Stimulated activated CD4-positive, alpha-beta T cell treated with anti-CD3 and anti-CD28 coated beads, Interleukin-12 subunit alpha, Interleukin-12 subunit beta, amount 100 ng/mL, for 4 hours (primary cell): Measurements from ENCODE around the gene SERINC4.
A peak's percentile ranks its signal among the peaks of the same experiment; 100 is the strongest.

Experiments used
- DNase-seq: peaks from one replicate; pipeline ENCODE4 v3.0.0-alpha.2; 2020

The SERINC4 gene

DNA sequence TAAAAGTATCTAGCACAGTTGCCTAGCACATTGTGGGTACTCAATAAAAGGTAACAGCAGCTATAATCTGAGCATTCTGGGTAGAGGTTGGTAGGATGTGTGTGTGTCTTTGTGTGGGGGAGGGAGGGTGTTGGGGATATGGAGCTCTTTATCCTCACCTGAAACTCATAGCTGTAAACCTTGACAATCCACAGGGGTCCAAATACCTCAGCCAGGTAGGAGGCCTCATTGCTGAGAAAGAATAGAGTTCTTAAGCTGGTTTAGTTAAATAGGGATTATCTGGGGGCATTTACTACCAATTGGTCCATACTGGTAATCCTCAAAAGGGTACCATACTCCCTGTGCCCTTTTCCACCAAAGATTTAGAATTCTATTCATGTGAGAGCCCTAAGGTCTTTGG, 4.0 kb downstream of the SERINC4 start:
- no peak for DNase-seq

DNA sequence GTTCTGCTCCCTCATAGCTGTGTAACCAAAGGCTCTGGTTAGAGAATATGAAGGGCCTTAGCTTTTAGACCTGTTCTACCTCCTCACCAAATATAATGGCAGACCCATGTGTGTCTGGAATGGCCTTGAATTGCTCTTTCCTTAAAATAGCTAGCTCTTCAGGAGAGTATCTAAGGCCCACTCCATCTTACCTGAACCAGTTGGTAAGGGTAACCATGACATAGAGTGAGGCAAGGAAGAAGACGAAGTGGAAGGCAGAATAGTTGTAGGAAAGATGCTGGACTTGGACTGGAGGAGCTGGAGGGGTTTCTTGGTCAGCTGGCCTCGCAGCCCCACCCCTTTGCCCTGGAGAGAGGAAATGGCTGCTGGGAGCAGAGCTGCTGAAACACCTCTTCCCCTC, 4.8 kb downstream of the SERINC4 start:
- no peak for DNase-seq

DNA sequence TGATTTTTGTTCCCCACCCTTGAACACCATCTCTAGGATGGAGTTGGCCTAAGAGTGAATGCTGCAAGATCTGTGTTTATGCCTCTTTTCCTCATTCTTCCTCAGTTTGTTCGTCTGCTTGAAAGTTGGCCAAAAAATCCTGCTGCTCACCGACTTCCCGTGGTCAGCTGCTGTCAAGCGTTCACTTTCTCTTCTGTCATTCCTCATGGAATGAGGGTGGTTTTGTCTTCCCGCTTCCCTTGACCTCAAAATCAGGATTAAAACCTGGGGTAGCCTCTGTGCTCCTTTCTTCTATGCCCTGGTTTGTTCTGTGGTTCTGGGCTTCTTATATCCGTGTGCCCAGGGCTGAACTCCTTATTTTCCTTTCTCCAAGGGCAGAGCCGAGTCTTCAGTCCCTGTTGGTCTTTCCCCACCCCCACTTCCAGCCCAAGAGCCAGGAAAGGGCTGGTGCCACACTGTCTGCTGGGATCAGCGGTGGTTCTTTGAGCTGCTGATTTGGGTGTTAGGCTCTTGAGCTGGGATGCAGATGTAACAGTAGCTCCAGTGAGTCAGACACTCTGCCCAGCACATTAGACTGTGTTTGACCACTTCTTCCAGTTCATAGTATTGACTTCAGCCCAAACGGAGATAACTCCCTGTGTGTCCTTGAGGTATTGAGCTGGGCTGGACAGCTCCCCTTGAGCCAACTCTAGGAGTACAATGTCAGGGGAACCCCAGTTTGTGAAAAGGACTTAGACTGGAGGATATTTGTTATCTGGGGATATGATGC, 5.6 kb downstream of the SERINC4 start:
- no peak for DNase-seq

DNA sequence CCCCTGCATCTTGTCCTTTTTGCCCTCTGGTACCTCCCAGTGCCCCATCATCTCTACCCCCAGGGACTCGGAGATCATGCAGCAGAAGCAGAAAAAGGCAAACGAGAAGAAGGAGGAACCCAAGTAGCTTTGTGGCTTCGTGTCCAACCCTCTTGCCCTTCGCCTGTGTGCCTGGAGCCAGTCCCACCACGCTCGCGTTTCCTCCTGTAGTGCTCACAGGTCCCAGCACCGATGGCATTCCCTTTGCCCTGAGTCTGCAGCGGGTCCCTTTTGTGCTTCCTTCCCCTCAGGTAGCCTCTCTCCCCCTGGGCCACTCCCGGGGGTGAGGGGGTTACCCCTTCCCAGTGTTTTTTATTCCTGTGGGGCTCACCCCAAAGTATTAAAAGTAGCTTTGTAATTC, 6.4 kb downstream of the SERINC4 start:
- DNase-seq = no peak

DNA sequence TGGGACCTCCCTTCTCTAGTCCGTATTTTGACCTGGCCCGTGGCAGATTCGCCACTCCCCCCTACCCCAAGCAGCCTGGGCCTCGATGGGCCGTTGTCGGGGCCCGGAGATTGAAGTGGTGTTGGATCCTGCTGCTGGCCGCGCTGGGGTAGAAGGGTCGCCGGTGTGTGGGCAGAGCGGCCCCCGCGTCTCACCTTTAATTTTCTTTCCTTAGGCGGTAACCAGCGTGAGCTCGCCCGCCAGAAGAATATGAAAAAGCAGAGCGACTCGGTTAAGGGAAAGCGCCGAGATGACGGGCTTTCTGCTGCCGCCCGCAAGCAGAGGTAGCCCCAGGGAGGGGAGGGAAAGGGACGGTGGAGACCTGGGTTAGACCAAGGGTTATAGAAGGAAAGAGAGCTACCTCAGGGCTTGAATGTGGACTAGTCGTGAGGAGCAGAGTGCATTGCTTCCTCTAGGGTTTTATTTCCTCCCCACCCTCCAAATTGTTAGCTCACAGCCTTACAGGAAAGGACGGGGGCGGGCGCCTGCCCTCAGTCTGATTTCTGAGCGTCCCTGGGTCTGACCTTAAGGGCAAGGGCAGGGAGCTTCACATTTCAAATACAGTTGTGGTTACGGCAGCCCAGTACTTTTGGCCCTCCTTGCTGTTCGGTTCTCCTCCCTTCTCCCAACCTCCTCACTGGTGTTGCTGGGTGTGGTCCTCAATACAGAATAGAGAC, 7.1 kb downstream of the SERINC4 start:
- no peak for DNase-seq

DNA sequence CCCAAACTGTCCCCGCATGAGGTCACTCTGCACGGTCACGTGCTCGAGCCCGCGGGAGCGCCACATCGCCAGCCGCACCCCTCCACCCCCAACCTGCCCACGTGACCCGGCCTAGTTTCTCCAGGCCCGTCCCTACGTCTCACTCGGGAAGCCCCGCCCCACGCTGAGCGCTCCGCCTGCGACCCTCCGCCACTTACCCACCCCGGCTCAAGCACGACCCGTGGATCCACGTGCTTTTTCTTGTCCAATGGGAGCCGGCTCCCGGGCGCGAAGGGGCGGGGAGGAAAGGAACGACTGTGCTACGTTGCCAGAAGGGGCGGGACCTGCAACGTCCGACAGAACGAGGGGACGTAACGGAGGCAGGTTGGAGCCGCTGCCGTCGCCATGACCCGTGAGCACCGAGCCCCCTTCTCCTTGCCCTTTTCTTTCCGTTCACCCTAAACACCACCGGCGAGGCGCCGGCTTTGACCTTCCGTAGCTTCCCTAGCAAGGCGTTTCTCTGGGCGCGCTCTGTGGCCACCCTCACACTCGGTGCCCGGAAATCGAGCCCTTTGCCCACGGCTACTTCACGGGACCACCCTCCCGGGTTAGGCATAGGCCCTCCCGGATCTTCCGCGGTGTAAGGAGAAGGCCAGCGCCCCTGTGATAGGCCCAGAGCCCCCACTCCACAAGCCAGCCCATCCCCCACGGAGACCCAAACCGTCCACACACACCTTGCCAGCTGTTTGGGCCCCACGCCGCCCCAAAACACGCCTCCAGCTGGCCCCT, 7.8 kb downstream of the SERINC4 start, which contains the start of gene SERF2:
Gene SERF2, plus strand, starts transcription at position 328 of the 768 bp plus-strand sequence. Its CDS starts 57 bp downstream, at position 385.
- DNase-seq = peak; percentile 99

DNA sequence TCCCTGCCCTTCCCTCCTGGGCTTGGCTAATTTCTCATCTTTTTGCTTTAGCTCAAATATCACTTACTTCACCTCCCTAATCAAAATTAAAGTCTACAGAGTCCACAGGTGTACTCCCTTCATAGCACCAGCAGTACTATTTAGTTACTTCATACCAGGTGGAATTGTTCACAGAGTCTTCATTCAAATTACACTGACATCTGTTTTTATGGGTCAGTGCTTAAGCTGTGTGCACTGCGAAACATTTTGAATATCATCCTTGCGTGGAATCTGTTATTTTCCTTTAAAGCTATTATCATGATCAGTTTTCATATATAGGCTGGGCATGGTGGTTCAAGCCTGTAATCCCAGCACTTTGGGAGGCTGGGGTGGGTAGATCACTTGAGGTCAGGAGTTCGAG, 10.6 kb downstream of the SERINC4 start:
- no peak for DNase-seq

DNA sequence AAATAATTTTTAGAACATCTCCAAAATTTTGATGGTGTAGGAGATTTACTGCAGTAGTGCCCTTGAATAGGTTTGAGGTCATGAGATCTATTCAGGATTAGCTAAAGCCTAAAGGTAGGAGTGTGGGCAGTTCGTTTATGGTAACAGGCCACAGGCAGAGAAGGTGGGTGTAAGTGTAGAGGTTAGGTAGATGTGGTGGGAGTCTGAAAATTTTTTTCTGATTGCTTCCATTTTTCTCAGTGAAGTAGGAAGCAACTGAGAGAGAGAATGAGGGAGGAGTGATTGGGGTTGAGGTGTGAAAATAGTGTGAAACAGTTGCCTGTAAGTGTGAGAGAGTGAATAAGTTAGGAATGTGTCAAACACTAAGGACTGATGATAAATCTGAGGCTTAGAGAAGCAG, 21.0 kb downstream of the SERINC4 start:
- DNase-seq = no peak

DNA sequence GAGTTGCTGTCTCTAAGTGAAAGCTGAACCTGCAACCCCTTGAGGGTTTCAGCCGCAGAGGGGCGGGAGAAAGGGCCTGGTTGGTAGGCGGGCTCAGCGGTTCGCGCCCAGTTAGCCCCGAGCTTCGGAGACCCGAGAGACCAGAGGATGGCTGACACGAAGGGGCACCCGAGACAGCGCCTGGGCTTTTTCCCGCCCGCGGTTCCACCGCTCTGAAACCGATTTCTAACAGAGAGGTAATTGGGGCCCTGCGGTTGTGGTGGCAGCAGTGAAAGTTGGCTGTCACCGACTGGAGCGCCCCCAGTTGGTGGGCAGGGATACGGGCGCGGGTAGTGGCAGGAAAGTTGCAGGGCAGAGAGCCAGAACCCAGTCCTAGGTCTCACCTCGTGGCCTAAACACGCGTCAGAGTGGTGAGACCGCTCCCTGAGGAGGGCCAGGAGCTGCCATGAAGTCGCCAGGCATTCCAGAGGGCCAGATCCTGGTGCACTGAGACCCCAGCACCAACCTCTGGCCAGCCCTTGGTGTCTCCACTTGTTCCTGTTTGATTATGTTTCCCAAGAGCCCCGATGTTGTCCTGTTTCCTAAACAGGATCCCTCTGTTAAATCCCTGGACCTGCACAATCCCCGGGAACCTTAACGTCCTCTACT, 22.6 kb downstream of the SERINC4 start:
- DNase-seq = peak; percentile 72

DNA sequence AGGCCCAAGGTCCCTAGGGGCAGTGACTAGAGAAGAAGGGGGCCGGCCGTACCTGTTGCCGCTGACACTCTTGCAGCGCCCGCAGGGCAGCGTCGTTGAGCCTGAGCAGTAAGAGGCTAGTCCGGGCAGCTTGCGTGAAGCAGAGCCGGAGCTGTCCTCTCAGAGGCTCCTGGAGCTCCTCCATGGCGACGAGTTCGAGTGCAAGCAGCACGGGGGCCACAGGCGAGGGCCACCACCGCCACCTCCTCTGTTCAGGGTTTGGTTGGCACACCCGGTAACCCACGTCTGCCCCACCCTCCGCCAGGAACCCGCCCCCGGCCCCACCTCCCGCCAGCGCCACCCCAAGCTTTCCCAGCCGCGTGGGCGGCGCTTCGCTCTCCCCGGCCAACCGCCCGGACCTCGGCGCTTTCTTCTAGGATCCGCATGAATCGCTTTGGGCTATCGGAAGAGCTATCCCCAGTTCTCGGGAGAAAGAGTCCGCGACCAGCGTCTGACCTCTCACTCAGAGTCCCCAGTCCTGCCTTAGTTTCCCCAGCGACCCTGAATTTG, 23.2 kb downstream of the SERINC4 start, which contains the start of gene ELL3:
Gene ELL3, minus strand, starts transcription at position 249 of the 549 bp plus-strand sequence. Its CDS starts 65 bp downstream, at position 184.
- peak; percentile 71 for DNase-seq

DNA sequence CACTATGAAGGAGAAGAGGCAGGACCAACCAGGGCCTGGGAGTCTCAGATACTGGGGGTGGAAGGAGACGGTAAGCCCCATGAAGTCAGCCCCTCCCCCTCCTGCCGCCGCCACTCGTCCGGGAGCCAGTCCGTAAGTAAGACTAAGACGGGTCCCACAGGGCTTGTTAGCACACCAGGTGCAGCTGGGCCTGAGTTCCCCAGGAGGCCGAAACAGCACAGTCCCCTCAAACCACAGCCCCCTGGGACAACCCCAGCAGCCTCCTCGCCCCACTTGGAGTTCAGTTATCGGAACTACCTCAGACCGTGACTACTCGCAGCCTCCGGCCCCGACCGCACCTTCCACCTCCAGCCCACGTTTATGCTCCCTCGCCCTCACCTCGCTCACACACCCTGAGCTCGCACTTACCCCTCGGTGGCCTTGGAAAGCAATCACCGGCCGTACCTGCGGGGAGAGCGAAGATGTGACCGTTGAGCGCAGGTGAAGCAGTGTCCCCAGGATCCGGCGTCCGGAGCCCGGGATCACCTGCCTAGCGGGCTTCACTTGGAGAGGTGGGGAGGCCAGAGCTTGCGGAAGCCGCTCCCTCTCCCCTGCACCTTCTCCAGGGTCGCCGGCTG, 23.8 kb downstream of the SERINC4 start:
- no peak for DNase-seq

DNA sequence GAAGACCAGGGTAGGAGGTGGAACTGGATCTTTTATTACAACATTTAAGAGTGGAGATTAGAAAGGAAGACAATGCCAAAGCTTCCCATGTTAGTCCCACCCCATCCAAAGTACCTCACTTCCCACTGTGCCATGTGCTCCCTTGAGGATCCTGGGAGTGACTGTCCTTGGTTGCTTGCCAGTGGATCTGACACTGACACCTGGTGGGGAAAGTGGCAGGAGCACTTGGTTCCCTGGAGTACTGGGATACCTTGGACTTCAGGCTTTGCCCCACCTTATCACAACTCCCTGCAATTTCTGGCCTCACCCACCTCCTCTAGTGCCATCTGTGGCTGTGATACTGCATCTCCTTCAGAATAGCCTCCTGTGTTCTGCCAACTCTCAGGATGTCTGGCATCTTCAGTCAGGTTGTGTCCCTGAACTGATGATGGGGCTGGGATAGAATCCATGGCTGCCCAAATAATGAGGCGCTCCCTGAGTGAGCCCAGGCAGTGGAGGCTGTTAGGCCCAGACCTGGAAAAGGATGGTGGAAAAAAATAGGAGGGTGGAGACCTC, 24.5 kb downstream of the SERINC4 start:
- no peak for DNase-seq

DNA sequence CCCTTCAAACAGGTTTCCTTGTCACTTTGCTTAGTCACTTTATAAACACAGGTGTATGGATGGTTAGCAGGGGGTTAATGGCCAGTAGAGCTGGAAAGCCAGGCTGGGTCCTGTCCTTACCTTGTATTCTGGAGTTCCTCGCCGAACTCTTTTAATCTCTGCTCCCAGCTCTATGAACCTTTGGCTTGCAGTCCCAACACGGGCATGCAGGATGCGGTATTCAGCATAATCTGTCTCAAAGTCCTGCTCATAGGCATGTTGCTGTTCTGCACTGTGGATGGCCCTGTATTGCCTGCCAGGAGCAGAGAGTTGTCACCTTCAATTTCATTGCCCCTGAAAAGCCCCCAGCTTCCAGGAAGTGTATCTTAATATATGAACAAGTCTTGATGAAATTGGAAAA, 26.0 kb downstream of the SERINC4 start:
- no peak for DNase-seq

DNA sequence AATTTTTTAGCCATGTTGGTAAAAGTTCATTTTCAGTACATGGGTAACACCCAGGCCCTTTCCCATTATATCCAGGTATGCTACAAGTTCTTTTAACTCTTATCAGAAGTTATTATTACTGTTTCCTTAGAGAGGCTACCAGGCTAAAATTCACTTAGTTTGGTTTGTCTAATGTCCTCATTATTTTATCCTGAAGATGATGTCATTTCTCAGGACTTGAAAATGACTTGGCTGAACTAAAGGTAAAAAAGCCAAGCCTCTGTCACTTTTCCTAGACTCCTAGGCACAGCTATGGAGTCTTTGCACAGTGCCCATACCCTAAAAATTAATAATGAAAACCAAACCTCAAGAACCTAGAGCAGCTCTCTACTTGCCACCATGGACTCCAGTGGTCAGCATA, 27.4 kb downstream of the SERINC4 start:
- DNase-seq = no peak

DNA sequence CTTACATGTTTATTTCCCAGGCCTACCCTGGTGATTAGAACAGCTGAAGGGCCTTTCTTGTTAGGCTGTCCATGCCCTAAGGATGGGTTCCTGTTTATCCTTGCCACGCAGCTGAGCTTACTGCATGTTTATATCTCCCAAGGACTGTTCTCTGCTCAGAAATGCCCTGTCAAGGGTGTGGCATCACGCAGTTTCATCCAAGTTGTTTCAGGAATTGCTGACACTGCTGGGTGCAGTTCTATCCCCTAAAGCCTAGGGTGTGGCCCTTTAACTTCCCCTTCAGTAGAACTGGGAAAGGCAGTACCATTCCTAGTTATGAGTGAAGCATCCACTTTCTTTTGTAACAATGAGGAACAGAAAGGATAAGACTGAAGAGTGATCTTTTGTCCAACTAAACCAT, 28.2 kb downstream of the SERINC4 start:
- DNase-seq = no peak

DNA sequence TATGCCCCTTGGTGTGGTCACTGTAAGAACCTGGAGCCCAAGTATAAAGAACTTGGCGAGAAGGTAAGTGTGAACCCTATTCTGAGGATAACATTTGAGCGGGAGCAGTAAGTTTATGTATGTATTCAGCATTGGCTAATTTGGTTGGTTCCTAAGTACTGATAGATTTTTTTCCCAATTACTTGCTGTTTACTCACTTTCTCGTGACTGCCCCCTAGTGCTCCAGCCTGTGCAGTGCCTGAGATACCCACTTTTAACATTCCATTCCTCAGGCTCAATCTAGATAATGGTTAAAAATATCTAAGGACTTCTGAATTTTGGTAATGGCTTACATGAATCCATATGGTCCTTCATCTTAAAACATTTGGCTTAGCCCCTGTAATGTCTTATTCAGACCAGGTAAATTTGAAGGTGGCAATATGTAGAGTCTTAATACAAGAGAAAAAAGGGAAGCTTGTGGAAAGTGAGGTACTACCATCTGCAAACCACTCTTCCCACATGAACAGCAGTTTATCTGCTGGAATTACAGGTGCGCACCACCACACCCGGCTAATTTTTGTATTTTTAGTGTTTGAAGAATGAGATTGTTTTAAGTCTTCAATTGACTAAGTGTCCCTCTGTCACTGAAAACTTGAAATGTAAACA, 30.3 kb downstream of the SERINC4 start:
- DNase-seq = peak; percentile 58

DNA sequence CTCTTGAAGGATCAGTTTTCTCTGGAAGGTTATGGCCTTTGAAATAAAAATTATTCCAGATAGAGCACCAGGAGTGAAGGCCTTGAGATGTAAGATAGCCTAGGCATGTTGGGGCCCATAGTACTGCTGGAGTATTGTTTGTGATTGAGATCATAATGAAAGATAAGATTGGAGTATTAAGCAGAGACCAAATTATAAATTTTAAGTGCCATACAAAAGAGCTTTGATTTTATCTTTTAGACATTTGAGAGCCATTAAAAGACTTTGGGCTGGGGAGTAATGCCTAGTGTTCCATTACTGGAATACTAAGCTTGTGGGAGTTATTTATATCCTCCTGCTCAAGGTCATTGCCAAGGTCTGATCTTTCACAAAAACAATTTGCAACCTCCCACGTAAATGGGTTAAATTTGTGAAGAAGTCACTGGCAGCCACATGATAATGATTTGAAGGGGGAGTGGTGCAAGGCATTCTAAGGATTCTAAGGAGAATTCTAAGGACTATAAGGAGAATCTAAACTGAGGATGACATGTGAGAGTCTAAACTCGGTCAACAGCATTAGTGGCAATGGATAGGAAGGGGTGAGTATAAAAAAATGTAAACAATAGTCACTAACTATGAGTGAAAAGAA, 36.1 kb downstream of the SERINC4 start:
- DNase-seq = no peak

DNA sequence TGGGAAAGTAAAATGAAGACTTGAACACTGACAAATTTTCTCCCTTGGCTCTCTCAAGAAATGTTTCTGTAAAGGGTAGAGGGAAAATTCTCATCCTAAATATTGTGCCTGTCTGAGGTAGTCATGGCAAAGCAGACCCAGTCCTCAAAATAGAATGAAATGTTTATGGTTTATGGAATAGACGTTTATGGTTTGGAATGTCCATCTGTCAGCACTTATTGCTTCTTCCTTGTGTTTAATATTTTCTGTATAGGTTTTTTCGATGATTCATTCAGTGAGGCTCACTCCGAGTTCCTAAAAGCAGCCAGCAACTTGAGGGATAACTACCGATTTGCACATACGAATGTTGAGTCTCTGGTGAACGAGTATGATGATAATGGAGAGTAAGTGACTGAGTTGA, 37.2 kb downstream of the SERINC4 start:
- DNase-seq = no peak

DNA sequence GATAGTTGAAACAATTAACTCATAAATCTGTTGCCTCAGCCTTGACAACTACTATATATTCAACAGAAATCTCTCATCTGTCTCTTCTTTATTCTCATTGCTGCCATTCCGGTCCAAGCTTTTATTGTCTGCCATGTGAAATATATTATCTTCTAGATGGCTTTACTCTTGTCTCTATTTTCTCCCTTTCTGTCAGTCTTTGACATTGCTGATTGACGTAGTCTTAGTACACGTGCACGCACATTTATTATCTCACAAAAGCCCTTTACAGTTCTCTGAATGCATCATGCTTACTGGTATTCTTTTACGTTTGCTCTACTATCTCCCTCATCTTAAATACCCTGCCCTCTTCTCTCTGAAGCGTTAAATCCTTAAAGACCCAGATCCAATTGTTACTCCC, 48.1 kb downstream of the SERINC4 start:
- DNase-seq = no peak

DNA sequence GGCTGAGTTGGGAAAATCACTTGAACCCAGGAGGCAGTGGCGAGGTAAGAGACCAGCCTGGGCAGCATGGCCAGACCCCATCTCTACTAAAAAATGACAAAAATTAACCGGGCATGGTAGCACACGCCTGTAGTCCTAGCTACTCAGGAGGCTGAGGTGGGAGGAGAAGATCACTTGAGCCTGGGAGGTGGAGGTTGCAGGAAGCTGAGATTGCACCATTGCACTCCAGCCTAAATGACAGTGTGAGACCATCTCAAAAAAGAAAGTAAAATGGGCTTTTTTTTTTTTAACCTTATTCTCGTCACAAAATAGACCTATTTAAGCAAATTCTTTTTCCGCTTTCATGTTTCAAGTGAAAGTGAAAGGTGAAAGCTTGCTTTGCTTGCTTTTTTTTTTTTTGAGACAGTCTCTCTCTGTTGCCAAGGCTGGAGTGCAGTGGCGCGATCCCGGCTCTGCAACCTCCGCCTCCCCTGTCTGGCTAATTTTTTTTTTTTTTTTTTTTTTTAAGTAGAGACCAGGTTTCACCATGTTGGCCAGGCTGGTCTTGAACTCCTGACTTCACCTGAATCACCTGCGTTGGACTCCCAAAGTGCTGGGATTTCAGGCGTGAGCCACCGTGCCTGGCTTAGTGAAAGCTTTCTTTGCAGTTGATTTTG, 50.2 kb downstream of the SERINC4 start:
- peak; percentile 24 for DNase-seq
